OCI-LY3 (cell line): ENCODE measurements around the gene NRM.
A peak's percentile ranks its signal among the peaks of the same experiment; 100 is the strongest.

ENCODE experiments used
- H2AFZ ChIP-seq: fragments of 200-600, 300-600 bp; shearing (Covaris generic); 2 replicates; pipeline ENCODE4 v1.6.0; 2014; ENCODE audit warnings: antibody characterized with exemption, low read depth, low read length
- H3K27ac ChIP-seq: fragments of 200-600, 300-600 bp; sonication (generic); 2 replicates; pipeline ENCODE4 v1.5.1; 2014; ENCODE audit warnings: mild to moderate bottlenecking, low read length, moderate library complexity, mixed read lengths
- H3K27me3 ChIP-seq: fragments of 200-600, 300-600 bp; sonication (generic); 2 replicates; pipeline ENCODE4 v1.6.1; 2014; ENCODE audit warnings: low read depth, low read length, mixed read lengths
- H3K36me3 ChIP-seq: fragments of 200-600, 300-600 bp; sonication (generic); replicated peaks from 2 replicates; pipeline ENCODE3; 2014; ENCODE audit warnings: low read depth, low read length, mixed read lengths
- H3K4me1 ChIP-seq: fragments of 300-600, 200-600 bp; sonication (generic); 2 replicates; pipeline ENCODE4 v1.6.1; 2014; ENCODE audit warnings: low read length, mixed read lengths
- H3K4me2 ChIP-seq: fragments of 200-600, 300-600 bp; sonication (generic); 2 replicates; pipeline ENCODE4 v1.6.1; 2014; ENCODE audit warnings: low read length, mixed read lengths
- H3K4me3 ChIP-seq: fragments of 300-600, 200-600 bp; sonication (generic); 2 replicates; pipeline ENCODE4 v1.5.1; 2014; ENCODE audit warnings: antibody characterized with exemption, mild to moderate bottlenecking, low read length, moderate library complexity
- H3K79me2 ChIP-seq: fragments of 300-600, 200-600 bp; shearing (Covaris generic); 2 replicates; pipeline ENCODE4 v1.6.1; 2014; ENCODE audit warnings: mild to moderate bottlenecking, low read length, mixed read lengths
- H3K9ac ChIP-seq: fragments of 300-600, 200-600 bp; shearing (Covaris generic); 2 replicates; pipeline ENCODE4 v1.6.0; 2014; ENCODE audit warnings: mild to moderate bottlenecking, low read length, moderate library complexity
- H3K9me3 ChIP-seq: fragments of 200-600, 300-600 bp; shearing (Covaris generic); 2 replicates; pipeline ENCODE4 v1.6.1; 2014; ENCODE audit warnings: low read length, mixed read lengths; ENCODE audit not compliant: insufficient read depth
- H4K20me1 ChIP-seq: fragments of 200-600, 300-600 bp; sonication (generic); 2 replicates; pipeline ENCODE4 v1.6.1; 2016; ENCODE audit warnings: low read length, mixed read lengths; ENCODE audit not compliant: insufficient read depth
- EZH2phosphoT487 ChIP-seq: fragments of 200-600 bp; shearing (Covaris generic); IDR thresholded peaks from 2 replicates; pipeline ENCODE4 v1.6.1; 2018; ENCODE audit warnings: antibody characterized with exemption, mixed run types, low read depth
- TF ChIP-seq, protein P1 (sequence below): fragments of 200-600, 300-600 bp; sonication (generic); IDR thresholded peaks from 2 replicates; pipeline ENCODE4 v1.5.1; 2014; ENCODE audit warnings: antibody characterized with exemption, low read length, low read depth

The NRM gene

DNA sequence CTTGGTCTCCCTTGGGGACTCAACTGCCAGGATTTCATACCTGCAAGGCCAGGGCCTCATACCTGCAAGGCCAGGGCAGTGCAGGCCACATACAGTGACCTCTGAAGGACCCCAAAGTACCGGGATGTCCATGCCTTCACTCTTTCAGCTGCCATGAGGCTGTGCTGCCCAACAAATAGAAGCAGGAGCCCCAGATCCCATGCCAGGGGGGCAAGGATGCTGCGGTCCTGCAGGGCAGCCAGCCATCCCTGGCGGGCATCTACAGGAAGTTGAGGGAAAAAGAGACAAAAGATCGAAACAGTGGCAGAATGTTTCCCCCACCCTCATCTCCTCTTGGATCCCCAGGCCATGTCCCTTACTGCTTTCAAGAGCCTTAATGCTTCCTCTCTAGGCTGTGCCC, 799 bp downstream of the NRM start:
- no peaks in the 10 kb centered on the region for H4K20me1 ChIP-seq
- no peaks in the 10 kb centered on the region for H3K36me3 ChIP-seq
- TF ChIP-seq EZH2phosphoT487: no peak
- TF ChIP-seq, protein P1, sequence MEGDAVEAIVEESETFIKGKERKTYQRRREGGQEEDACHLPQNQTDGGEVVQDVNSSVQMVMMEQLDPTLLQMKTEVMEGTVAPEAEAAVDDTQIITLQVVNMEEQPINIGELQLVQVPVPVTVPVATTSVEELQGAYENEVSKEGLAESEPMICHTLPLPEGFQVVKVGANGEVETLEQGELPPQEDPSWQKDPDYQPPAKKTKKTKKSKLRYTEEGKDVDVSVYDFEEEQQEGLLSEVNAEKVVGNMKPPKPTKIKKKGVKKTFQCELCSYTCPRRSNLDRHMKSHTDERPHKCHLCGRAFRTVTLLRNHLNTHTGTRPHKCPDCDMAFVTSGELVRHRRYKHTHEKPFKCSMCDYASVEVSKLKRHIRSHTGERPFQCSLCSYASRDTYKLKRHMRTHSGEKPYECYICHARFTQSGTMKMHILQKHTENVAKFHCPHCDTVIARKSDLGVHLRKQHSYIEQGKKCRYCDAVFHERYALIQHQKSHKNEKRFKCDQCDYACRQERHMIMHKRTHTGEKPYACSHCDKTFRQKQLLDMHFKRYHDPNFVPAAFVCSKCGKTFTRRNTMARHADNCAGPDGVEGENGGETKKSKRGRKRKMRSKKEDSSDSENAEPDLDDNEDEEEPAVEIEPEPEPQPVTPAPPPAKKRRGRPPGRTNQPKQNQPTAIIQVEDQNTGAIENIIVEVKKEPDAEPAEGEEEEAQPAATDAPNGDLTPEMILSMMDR: no peak
- no peaks in the 10 kb centered on the region for H3K9me3 ChIP-seq
- H3K79me2 ChIP-seq: peaks cover 14% of the 10 kb centered on the region
- H3K4me3 ChIP-seq: peak overlapping the region; percentile 94
- no peak overlapping the region for H3K27ac ChIP-seq
- no peaks in the 10 kb centered on the region for H3K27me3 ChIP-seq
- peaks cover 28% of the 10 kb centered on the region for H3K4me1 ChIP-seq
- H3K9ac ChIP-seq: peak overlapping the region; percentile 75
- peak overlapping the region; percentile 87 for H3K4me2 ChIP-seq
- no peak overlapping the region for H2AFZ ChIP-seq

DNA sequence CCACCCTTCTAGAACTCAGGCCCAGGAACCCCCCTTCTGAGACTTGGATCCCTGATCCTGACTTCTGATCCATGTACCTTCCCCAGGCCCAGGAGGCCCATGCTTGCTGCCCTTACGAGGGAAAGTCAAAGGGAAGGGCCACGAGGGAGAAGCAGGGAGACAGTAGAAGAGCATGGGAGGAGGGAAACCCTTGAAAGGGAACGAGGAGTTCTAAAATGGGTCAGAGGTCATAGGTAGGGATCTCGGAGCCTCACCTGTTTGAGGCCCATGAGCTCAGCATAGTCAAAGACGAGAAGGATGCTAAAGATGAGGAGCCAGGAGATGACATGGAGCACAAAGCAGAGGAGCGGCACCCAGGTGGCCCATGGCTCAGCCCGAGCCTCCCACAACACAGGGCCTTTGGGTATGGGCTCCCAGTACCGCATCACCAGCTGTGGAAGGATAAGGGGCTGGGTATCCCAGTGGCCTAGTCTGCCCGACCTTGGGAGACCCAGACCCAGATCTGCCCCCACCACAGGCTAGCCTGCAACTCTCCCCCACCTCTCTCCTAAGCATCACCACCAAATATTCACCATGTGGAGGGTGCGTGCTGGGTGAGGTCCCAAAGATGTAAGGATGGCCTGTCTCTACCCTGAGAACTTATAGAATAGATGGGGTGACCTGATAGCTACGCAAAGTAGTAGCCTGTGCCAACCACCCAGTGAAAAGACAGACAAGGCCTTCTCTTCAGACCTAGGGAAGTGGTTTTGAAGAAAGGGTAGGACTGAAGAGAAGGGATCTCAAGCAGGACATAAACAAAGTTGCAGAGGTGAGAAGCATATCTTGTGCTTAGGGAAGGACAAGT, 1.5 kb downstream of the NRM start:
- Histone ChIP-seq H2AFZ (no peak overlapping the region), H3K27ac (no peak overlapping the region), H3K4me1 (peaks cover 30% of the 10 kb centered on the region), H3K36me3 (no peaks in the 10 kb centered on the region), H3K79me2 (peaks cover 22% of the 10 kb centered on the region), H3K27me3 (no peaks in the 10 kb centered on the region), H3K9me3 (no peaks in the 10 kb centered on the region), H3K4me3 (no peak overlapping the region), H4K20me1 (no peaks in the 10 kb centered on the region), H3K4me2 (peak overlapping the region; percentile 87), H3K9ac (no peak overlapping the region)
- TF ChIP-seq, protein P1: no peak
- no peak for TF ChIP-seq EZH2phosphoT487

DNA sequence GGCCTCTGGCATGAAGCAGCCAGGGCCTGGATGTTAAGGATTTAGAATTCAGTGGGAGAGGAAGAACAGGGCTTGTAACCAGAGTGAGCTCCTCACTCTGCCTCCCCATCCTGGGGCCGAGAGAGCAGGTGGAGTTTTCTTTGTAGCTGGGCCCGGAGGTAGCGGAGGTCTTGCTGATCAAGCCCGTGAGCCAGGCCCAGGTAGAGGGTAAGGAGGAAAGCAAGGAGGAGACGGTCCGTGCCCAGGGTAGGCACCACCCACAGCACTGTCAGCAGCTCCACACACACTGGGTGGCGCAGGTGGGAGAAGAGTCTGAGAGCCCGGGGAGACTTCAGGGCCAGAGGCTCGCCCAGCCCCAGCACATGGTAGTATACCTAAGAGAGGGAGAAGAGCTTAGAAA, 2.2 kb downstream of the NRM start:
- Histone ChIP-seq H3K9me3 (no peaks in the 10 kb centered on the region), H3K4me1 (peaks cover 30% of the 10 kb centered on the region), H3K4me3 (no peak overlapping the region), H3K4me2 (no peak overlapping the region), H3K27me3 (no peaks in the 10 kb centered on the region), H2AFZ (no peak overlapping the region), H3K27ac (no peak overlapping the region), H4K20me1 (no peaks in the 10 kb centered on the region), H3K36me3 (no peaks in the 10 kb centered on the region), H3K9ac (no peak overlapping the region), H3K79me2 (peaks cover 28% of the 10 kb centered on the region)
- no peak for TF ChIP-seq EZH2phosphoT487
- TF ChIP-seq, protein P1: no peak

DNA sequence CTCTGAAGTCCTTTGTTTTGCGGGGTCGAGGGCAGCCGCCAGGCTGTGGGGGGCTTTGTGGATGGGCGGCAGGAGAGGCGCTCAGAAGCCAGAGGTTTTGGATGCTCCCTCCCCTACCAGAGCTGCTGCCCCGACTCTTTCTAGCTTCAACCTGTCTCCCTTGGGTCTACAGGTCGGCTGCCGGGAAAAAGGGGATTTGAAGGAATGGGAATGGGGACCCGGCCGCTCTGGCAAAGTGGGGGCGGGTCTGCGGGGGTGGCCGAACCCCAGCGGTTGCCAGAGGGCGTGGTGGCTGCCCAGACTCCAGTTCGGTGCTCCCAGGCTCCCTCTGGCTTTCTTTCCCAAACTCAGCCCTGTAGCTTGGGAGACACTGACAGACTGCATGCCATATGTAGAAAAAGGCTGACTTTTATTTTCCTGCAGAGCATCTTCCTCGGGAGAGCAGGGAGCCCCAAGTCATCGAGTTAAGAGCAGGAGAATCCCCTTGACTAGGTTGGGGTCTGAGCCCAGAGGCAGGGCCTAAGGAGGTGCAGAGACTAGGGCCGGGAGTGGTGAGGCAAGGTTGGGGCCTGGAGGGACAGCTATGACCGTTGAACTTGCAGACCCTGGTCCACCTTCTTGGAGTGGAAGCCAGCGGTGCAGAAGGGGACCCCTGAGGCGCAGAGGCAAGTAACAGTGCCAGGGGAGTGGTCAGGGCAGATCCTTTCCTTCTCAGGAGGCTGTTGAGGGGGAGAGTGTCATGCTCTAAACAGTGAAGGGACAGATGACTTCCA, 2.9 kb downstream of the NRM start:
- Histone ChIP-seq H3K9me3 (no peaks in the 10 kb centered on the region), H3K4me1 (peaks cover 34% of the 10 kb centered on the region), H3K4me3 (peak overlapping the region; percentile 90), H3K4me2 (peak overlapping the region; percentile 100), H4K20me1 (no peaks in the 10 kb centered on the region), H3K27me3 (no peaks in the 10 kb centered on the region), H3K9ac (peak overlapping the region; percentile 93; the same call in 1 of the 2 replicates), H3K36me3 (peaks cover 3% of the 10 kb centered on the region), H2AFZ (no peak overlapping the region), H3K27ac (peak overlapping the region; percentile 75; the same call in 1 of the 2 replicates), H3K79me2 (peaks cover 36% of the 10 kb centered on the region)
- no peak for TF ChIP-seq EZH2phosphoT487
- TF ChIP-seq, protein P1: no peak
